Natural killer cell (primary cell): ENCODE results near the gene ZNF142. TPM values are rescaled to one million over a fixed set of nuclear protein-coding genes. Genes with fewer than 3 reads are reported as not detected.

ENCODE experiments used
- ATAC-seq, 3 donors: fragments of 150-1000 bp in 2 of 3; fragments of 200-7000 bp in 1 of 3; cut with Tn5 transposase; 1 replicate in 1 of 3; 2 replicates in 2 of 3; pipeline ENCODE4 v1.10.0; 2021; ENCODE audit warnings: mild to moderate bottlenecking in 2 of 3, moderate library complexity in 2 of 3
- DNase-seq, 2 donors: peaks; one replicate each; pipeline versions ENCODE4 v3.0.0 to v3.0.0-alpha.2; 2013 to 2021; ENCODE audit warnings: mixed read lengths in 1 of 2
- H3K27ac ChIP-seq: one replicate; pipeline ENCODE4 v1.5.1; 2013; ENCODE audit warnings: mild to moderate bottlenecking, low read length
- H3K27me3 ChIP-seq: one replicate; pipeline ENCODE4 v1.6.1; 2013; ENCODE audit warnings: low read length; ENCODE audit not compliant: control insufficient read depth, insufficient read depth
- H3K36me3 ChIP-seq: one replicate; pipeline ENCODE4 v1.6.1; 2013; ENCODE audit warnings: low read length; ENCODE audit not compliant: control insufficient read depth, insufficient read depth
- H3K4me1 ChIP-seq: one replicate; pipeline ENCODE4 v1.6.1; 2013; ENCODE audit warnings: low read length; ENCODE audit not compliant: control insufficient read depth, insufficient read depth
- H3K4me3 ChIP-seq: one replicate; pipeline ENCODE4 v1.5.1; 2013; ENCODE audit warnings: low read length
- H3K9me3 ChIP-seq: one replicate; pipeline ENCODE4 v1.6.1; 2013; ENCODE audit warnings: low read length; ENCODE audit not compliant: control insufficient read depth, insufficient read depth
- H3K27ac Mint-ChIP-seq, 2 donors: one replicate each; pipeline ENCODE4 v1.8.0; 2022; ENCODE audit warnings: mild to moderate bottlenecking in 2 of 2, mixed read lengths in 2 of 2, moderate library complexity in 1 of 2
- H3K27me3 Mint-ChIP-seq, 2 donors: one replicate each; pipeline ENCODE4 v1.8.0; 2022; ENCODE audit warnings: low read depth in 2 of 2, mixed read lengths in 2 of 2
- H3K36me3 Mint-ChIP-seq: one replicate; pipeline ENCODE4 v1.8.0; 2022; ENCODE audit warnings: mixed read lengths
- H3K4me1 Mint-ChIP-seq, 2 donors: one replicate each; pipeline ENCODE4 v1.8.0; 2022; ENCODE audit warnings: mixed read lengths in 2 of 2
- H3K4me3 Mint-ChIP-seq: one replicate; pipeline ENCODE4 v1.8.0; 2022; ENCODE audit warnings: mild to moderate bottlenecking, moderate library complexity, mixed read lengths
- H3K9me3 Mint-ChIP-seq, 2 donors: one replicate each; pipeline ENCODE4 v1.8.0; 2022; ENCODE audit warnings: mixed read lengths in 2 of 2
- WGBS: methylation state at CpG from one replicate; pipeline ENCODE4 v1.1.7; 2013; ENCODE audit warnings: missing lambda C conversion rate; ENCODE audit not compliant: insufficient coverage; 5-methylcytosine and 5-hydroxymethylcytosine counted together
- intact Hi-C: fragments of 100-400 bp; cut with micrococcal nuclease; formaldehyde crosslinking; loops from one replicate; pipeline ENCODE4 v1.14.2; 2022
- total RNA-seq, 4 donors: library from RNA; stranded (reverse); fragments of 120-200 nt in 1 of 4; gene quantifications; one replicate each; pipeline versions ENCODE4 v1.2.3 to v1.2.4, GENCODE V29; 2013 to 2022
- TF ChIP-seq, protein P1 (sequence below): fragments of 200-600 bp; IDR thresholded peaks from one replicate; pipeline ENCODE4 v1.8.0; 2022; ENCODE audit warnings: antibody characterized with exemption

The ZNF142 gene
- total RNA-seq, 3 donors from 2014 or later (not counting 1 experiment from before 2014, with no cell fraction given), result 57.0 to 67.8 (median 62.6) TPM

DNA sequence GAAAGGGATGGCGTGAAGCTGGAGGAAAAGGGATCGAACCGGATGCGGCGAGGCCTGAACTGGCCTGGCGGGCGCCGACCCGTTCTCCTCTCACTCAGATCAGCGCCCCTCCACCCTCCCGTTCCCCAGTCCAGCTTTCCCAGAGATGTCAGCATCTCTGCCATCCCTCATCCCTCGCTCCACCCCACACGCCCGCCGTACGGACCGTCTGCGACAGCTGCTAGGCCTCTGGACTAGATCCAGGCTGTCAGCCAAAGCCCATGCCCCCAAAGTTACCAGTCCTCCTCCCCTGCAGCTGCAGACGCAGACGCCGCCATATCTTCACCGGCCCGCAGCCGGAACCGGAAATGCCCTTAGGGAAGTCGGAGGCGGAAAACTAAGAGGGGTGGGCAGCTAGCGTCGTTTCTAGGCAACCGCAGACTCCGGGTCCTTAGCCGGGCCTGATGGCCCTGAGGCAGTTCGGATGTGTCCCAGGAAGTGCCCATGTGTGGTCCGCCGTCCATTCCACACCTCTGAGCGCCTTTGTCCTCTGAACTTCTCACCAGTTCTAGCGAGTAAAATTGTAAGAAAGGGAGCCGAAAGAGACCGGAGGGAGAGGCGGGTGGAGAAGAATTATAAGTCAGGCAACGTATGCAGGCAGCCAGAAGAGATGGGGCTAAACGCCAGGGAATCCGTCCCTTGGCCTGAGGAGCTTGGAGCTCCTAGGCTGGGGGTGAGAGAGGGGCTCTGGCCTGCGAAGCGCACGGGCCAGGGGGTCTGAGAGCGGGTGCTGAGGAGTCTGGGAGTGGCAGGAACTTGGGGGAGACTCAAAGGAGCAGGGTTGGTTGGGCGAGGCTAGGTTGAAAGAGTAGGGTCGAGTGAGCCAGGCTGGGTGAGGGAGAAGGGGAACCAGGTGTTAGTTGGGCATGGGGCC is 12.5 kb upstream of the ZNF142 start, which contains the start of the genes RNF25 and STK36:
RNF25 (minus strand) TSS at position 349 of the 913 bp plus-strand sequence; CDS start at position 317, 32 bp downstream.
STK36 (plus strand) TSS at position 433 of the 913 bp plus-strand sequence. CDS start 744 bp downstream, outside the sequence.
- DNase-seq (peak; percentile 69 to 90), ATAC-seq (peak; percentile 93 to 96 (median 93))
- no peaks in the 10 kb centered on the region for H3K27me3 ChIP-seq
- H3K36me3 ChIP-seq, result peaks cover 8% of the 10 kb centered on the region
- Mint-ChIP-seq H3K9me3 (no peaks in the 10 kb centered on the region), H3K27ac (peak within 1 kb of the TSS; percentile 91 to 92), H3K4me1 (peaks cover 16 to 22% of the 10 kb centered on the region in 2 donors), H3K27me3 (no peaks in the 10 kb centered on the region), H3K4me3 (peak within 1 kb of the TSS; percentile 92), H3K36me3 (no peaks in the 10 kb centered on the region)
- TF ChIP-seq, protein P1, sequence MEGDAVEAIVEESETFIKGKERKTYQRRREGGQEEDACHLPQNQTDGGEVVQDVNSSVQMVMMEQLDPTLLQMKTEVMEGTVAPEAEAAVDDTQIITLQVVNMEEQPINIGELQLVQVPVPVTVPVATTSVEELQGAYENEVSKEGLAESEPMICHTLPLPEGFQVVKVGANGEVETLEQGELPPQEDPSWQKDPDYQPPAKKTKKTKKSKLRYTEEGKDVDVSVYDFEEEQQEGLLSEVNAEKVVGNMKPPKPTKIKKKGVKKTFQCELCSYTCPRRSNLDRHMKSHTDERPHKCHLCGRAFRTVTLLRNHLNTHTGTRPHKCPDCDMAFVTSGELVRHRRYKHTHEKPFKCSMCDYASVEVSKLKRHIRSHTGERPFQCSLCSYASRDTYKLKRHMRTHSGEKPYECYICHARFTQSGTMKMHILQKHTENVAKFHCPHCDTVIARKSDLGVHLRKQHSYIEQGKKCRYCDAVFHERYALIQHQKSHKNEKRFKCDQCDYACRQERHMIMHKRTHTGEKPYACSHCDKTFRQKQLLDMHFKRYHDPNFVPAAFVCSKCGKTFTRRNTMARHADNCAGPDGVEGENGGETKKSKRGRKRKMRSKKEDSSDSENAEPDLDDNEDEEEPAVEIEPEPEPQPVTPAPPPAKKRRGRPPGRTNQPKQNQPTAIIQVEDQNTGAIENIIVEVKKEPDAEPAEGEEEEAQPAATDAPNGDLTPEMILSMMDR, result no peak
- intact Hi-C loops, result loop anchor here (1.0 kb wide), 2 partner anchors 13 to 38 kb away; partner anchors contain the start of genes BCS1L, TTLL4 and ZNF142
- WGBS, result under 1% methylated on average over 49 of the region's 49 CpGs
- no peaks in the 10 kb centered on the region for H3K9me3 ChIP-seq
- peak within 1 kb of the TSS; percentile 75 for H3K4me3 ChIP-seq
- H3K27ac ChIP-seq, result peak within 1 kb of the TSS; percentile 37
- H3K4me1 ChIP-seq, result peaks cover 17% of the 10 kb centered on the region

DNA sequence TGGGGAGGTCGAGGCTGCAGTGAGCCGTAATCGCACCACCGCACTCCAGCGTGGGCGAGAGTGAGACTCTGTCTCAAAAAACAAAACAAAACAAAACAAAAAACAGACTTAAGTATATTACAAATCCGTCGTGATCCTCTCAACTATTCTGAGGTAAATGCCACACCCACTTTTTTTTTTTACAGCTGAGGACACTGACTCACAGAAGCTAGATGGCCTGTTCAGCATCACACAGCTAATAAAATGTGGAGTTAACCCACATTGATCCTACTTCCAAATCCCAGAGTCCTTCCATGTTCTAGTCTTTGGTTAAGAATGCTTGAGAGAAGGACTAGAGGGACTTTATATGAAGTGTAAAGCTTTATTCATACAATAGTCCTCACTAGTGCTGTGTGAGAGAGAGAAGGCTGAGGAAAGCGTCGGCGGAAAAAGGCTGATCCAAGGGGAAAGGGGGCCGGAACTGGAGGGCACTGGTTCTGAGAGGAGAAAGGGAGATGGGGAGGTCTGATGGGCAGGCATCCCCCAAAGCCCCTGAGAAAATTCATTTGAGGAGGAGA is 11.8 kb upstream of the ZNF142 start:
- H3K27ac ChIP-seq, result peak overlapping the region; percentile 37
- WGBS, result 50% methylated on average over 12 of the region's 12 CpGs
- H3K9me3 Mint-ChIP-seq, result no peaks in the 10 kb centered on the region
- no peaks in the 10 kb centered on the region for H3K27me3 ChIP-seq
- H3K36me3 ChIP-seq, result peaks cover 14% of the 10 kb centered on the region
- H3K4me3 Mint-ChIP-seq, result peak overlapping the region; percentile 92
- H3K4me3 ChIP-seq, result peak overlapping the region; percentile 75
- H3K27ac Mint-ChIP-seq, result peak overlapping the region; percentile 91 to 92
- ATAC-seq, result peak in 1 of 3 donors; percentile 2
- no peaks in the 10 kb centered on the region for H3K36me3 Mint-ChIP-seq
- intact Hi-C loops, result no loop called here
- DNase-seq, result peak in 1 of 2 donors; percentile 16
- no peaks in the 10 kb centered on the region for H3K27me3 Mint-ChIP-seq
- peaks cover 16 to 22% of the 10 kb centered on the region in 2 donors for H3K4me1 Mint-ChIP-seq
- TF ChIP-seq, protein P1, result no peak
- H3K4me1 ChIP-seq, result peaks cover 17% of the 10 kb centered on the region
- no peaks in the 10 kb centered on the region for H3K9me3 ChIP-seq

DNA sequence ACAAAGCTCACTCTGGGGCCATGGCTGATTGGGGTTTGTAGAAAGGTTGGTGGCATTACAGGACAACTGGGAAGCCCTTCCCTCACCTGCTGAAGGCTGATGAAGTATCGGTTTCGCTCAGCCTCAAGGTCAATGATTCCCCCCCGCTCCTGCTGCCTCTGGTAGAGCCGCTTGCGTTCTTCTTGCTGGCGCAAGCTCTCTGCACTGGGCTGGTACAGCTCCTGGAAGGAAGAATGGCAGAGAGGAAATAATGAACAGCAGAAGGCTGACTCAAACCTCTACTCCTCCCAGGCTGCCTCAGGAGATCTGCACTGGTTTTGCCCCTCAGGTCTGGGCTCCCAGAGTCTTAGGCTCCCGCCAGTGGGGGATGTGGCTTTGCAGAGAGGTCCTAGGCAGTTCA is 5.2 kb upstream of the ZNF142 start:
- no peak overlapping the region for H3K27ac Mint-ChIP-seq
- DNase-seq (no peak), ATAC-seq (no peak)
- Histone ChIP-seq H3K36me3 (peaks cover 51% of the 10 kb centered on the region), H3K4me1 (peaks cover 6% of the 10 kb centered on the region), H3K27ac (no peak overlapping the region), H3K4me3 (no peak overlapping the region), H3K27me3 (no peaks in the 10 kb centered on the region), H3K9me3 (no peaks in the 10 kb centered on the region)
- no peaks in the 10 kb centered on the region for H3K27me3 Mint-ChIP-seq
- peaks cover 9% of the 10 kb centered on the region in 2 donors for H3K4me1 Mint-ChIP-seq
- TF ChIP-seq, protein P1, result no peak
- H3K9me3 Mint-ChIP-seq, result no peaks in the 10 kb centered on the region
- WGBS, result 98% methylated on average over 7 of the region's 7 CpGs
- H3K4me3 Mint-ChIP-seq, result no peak overlapping the region
- intact Hi-C loops, result no loop called here
- no peaks in the 10 kb centered on the region for H3K36me3 Mint-ChIP-seq
